DOHH2 (cell line): Measurements from ENCODE around the gene MAZ.

Source experiments
- H3F3A ChIP-seq: fragments of 200-600 bp; sonication (generic), shearing (Covaris generic); 2 replicates; pipeline ENCODE4 v1.6.0; 2016; ENCODE audit warnings: antibody characterized with exemption, mild to moderate bottlenecking; ENCODE audit not compliant: control insufficient read depth, insufficient read depth
- H3K27ac ChIP-seq: fragments of 200-600 bp; sonication (generic); 2 replicates; pipeline ENCODE4 v1.5.1; 2014; ENCODE audit warnings: low read depth, mild to moderate bottlenecking, low read length, moderate library complexity
- H3K27me3 ChIP-seq: fragments of 200-600 bp; sonication (generic); 2 replicates; pipeline ENCODE4 v1.6.1; 2014; ENCODE audit warnings: mild to moderate bottlenecking, low read length, mixed read lengths; ENCODE audit not compliant: control insufficient read depth
- H3K36me3 ChIP-seq: fragments of 200-600 bp; sonication (generic); 2 replicates; pipeline ENCODE4 v1.6.1; 2014; ENCODE audit warnings: mild to moderate bottlenecking, low read length, moderate library complexity, mixed read lengths; ENCODE audit not compliant: control insufficient read depth
- H3K4me1 ChIP-seq: fragments of 200-600 bp; sonication (generic); 2 replicates; pipeline ENCODE4 v1.6.1; 2014; ENCODE audit warnings: mild to moderate bottlenecking, low read length, mixed read lengths; ENCODE audit not compliant: control insufficient read depth
- H3K4me2 ChIP-seq: fragments of 200-600 bp; sonication (generic); 2 replicates; pipeline ENCODE4 v1.6.0; 2014; ENCODE audit warnings: mild to moderate bottlenecking, low read length, moderate library complexity
- H3K4me3 ChIP-seq: fragments of 200-600 bp; sonication (generic); 2 replicates; pipeline ENCODE4 v1.5.1; 2014; ENCODE audit warnings: mild to moderate bottlenecking, low read length, mixed read lengths
- H3K79me2 ChIP-seq: fragments of 200-600 bp; sonication (generic); 2 replicates; pipeline ENCODE4 v1.6.1; 2014; ENCODE audit warnings: mild to moderate bottlenecking, low read length, mixed read lengths; ENCODE audit not compliant: control insufficient read depth
- H3K9me2 ChIP-seq: fragments of 200-600 bp; sonication (generic); replicated peaks from 2 replicates; pipeline ENCODE4 v1.6.1; 2014; ENCODE audit warnings: mild to moderate bottlenecking, low read length, mixed read lengths; ENCODE audit not compliant: control insufficient read depth
- H3K9me3 ChIP-seq: fragments of 200-600 bp; sonication (generic); 2 replicates; pipeline ENCODE4 v1.6.1; 2014; ENCODE audit warnings: antibody characterized with exemption, low read length, mixed read lengths; ENCODE audit not compliant: control insufficient read depth, insufficient read depth
- H4K20me1 ChIP-seq: fragments of 200-600 bp; sonication (generic); 2 replicates; pipeline ENCODE4 v1.6.0; 2014; ENCODE audit warnings: low read depth, mild to moderate bottlenecking, antibody characterized with exemption, low read length, moderate library complexity; ENCODE audit not compliant: control insufficient read depth, insufficient read depth
- EZH2phosphoT487 ChIP-seq: fragments of 200-600 bp; sonication (generic); IDR thresholded peaks from 2 replicates; pipeline ENCODE4 v1.6.1; 2017; ENCODE audit warnings: borderline replicate concordance, mild to moderate bottlenecking, antibody characterized with exemption, low read length, moderate library complexity, mixed read lengths
- TF ChIP-seq, protein P1 (sequence below): fragments of 200-600 bp; sonication (generic); IDR thresholded peaks from one replicate; pipeline ENCODE4 v1.5.1; 2014; ENCODE audit warnings: antibody characterized with exemption, mild to moderate bottlenecking, low read depth, low read length; ENCODE audit not compliant: poor library complexity, severe bottlenecking

Gene MAZ

DNA sequence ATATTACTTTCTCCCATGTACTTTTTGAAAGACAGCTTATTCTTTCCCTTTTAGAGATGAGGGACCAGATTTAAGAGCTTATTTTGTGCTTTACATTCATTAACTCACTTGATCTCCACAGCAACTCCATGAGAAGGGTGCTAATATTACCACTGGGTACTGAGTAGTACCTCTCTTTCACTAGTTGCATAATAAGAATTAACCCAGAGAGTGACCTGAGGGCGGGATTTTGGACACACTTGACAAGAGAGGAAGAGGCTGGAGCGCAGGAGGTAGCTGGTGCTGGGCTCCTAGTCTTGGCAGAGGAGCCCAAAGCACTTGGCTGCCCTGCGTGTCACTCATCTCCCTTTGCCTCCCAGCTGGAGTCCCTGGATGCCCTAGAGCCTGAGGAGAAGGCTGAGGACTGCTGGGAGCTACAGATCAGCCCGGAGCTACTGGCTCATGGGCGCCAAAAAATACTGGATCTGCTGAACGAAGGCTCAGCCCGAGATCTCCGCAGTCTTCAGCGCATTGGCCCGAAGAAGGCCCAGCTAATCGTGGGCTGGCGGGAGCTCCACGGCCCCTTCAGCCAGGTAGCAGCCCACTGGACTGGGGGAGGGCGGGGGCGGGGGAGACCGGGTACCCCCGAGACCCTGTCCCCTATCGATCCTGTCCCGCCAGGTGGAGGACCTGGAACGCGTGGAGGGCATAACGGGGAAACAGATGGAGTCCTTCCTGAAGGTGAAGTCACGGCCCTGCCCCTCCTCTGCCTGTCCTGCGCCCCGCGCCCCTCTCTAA, 1.7 kb upstream of the MAZ start:
- no peak for TF ChIP-seq EZH2phosphoT487
- TF ChIP-seq, protein P1, sequence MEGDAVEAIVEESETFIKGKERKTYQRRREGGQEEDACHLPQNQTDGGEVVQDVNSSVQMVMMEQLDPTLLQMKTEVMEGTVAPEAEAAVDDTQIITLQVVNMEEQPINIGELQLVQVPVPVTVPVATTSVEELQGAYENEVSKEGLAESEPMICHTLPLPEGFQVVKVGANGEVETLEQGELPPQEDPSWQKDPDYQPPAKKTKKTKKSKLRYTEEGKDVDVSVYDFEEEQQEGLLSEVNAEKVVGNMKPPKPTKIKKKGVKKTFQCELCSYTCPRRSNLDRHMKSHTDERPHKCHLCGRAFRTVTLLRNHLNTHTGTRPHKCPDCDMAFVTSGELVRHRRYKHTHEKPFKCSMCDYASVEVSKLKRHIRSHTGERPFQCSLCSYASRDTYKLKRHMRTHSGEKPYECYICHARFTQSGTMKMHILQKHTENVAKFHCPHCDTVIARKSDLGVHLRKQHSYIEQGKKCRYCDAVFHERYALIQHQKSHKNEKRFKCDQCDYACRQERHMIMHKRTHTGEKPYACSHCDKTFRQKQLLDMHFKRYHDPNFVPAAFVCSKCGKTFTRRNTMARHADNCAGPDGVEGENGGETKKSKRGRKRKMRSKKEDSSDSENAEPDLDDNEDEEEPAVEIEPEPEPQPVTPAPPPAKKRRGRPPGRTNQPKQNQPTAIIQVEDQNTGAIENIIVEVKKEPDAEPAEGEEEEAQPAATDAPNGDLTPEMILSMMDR: peak; percentile 12
- peaks cover 24% of the 10 kb centered on the region for H3F3A ChIP-seq

DNA sequence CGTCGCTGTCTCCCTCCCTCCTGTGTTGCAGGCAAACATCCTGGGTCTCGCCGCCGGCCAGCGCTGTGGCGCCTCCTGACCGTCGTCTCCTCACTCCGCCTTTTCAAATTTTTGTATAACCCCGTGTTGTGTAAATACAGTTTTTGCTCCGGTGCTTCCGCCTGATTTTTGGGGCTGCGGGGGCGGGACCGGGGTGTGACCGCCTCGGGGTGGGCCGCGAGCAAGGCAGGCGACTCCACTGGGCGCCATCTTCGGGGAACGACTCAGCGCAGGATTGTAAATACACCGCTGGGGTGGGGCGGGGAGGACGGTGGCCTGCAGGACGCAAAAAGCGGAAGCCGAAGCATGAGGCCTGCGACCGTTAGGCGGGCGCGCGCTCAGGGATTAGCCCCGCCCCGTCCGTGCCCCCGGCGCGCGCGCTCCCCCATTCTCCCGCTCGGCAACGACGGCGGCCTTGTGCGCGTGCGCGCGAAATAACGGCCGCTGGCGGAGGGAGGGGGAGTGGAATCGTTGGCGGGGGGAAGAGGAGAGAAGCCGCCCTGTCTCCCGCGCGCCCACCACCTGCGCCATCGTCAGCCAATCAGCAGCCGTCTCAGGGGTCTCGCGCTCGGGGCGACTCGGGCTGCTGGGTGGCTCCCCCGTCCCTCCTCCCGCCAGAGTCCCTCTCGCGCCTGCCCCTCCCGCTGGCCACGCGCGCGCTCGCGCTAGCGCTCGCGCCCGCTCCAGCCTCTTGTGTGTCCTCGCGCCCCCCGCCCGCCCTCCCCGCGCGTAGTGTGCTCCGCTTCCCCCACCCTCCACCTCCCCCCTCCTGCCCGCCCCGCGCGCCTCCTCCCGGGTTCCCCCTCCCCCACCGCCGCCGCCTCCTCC, 864 bp upstream of the MAZ start:
- peaks cover 22% of the 10 kb centered on the region for H4K20me1 ChIP-seq
- H3K36me3 ChIP-seq: peaks cover 79% of the 10 kb centered on the region
- no peaks in the 10 kb centered on the region for H3K9me3 ChIP-seq
- no peaks in the 10 kb centered on the region for H3K9me2 ChIP-seq
- H3K27ac ChIP-seq: peak overlapping the region; percentile 87
- H3K79me2 ChIP-seq: peaks cover 30% of the 10 kb centered on the region
- no peaks in the 10 kb centered on the region for H3K27me3 ChIP-seq
- H3K4me2 ChIP-seq: peak overlapping the region; percentile 84
- peaks cover 27% of the 10 kb centered on the region for H3F3A ChIP-seq
- TF ChIP-seq EZH2phosphoT487: no peak
- TF ChIP-seq, protein P1: no peak
- peaks cover 54% of the 10 kb centered on the region for H3K4me1 ChIP-seq
- peak overlapping the region; percentile 76 for H3K4me3 ChIP-seq

More for the DNA sequence above, 1.7 kb upstream of the MAZ start:
- Histone ChIP-seq H3K79me2 (peaks cover 28% of the 10 kb centered on the region), H3K27me3 (no peaks in the 10 kb centered on the region), H3K36me3 (peaks cover 76% of the 10 kb centered on the region), H3K9me2 (no peaks in the 10 kb centered on the region), H3K4me3 (peak overlapping the region; percentile 76), H3K9me3 (no peaks in the 10 kb centered on the region), H3K4me2 (peak overlapping the region; percentile 84), H3K4me1 (peaks cover 45% of the 10 kb centered on the region), H3K27ac (peak overlapping the region; percentile 87), H4K20me1 (peaks cover 14% of the 10 kb centered on the region)

DNA sequence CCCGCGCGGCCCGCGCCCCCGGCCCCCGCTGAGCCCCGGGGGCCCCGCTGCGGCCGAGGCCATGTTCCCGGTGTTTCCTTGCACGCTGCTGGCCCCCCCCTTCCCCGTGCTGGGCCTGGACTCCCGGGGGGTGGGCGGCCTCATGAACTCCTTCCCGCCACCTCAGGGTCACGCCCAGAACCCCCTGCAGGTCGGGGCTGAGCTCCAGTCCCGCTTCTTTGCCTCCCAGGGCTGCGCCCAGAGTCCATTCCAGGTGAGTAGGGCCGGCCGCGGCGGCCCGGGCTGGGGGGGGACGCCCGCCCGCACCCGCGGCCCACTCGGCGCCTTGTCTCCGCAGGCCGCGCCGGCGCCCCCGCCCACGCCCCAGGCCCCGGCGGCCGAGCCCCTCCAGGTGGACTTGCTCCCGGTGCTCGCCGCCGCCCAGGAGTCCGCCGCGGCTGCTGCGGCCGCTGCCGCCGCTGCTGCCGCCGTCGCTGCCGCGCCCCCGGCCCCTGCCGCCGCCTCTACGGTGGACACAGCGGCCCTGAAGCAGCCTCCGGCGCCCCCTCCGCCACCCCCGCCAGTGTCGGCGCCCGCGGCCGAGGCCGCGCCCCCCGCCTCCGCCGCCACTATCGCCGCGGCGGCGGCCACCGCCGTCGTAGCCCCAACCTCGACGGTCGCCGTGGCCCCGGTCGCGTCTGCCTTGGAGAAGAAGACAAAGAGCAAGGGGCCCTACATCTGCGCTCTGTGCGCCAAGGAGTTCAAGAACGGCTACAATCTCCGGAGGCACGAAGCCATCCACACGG, 504 bp downstream of the MAZ start:
- no peak for TF ChIP-seq EZH2phosphoT487
- TF ChIP-seq, protein P1: no peak
- Histone ChIP-seq H3K9me2 (no peaks in the 10 kb centered on the region), H3K27me3 (no peaks in the 10 kb centered on the region), H3K4me3 (peak overlapping the region; percentile 97), H3K27ac (peak overlapping the region; percentile 89), H3K4me2 (peak overlapping the region; percentile 97), H3K9me3 (no peaks in the 10 kb centered on the region), H3K36me3 (peaks cover 70% of the 10 kb centered on the region), H3F3A (peaks cover 32% of the 10 kb centered on the region), H4K20me1 (peaks cover 24% of the 10 kb centered on the region), H3K4me1 (peaks cover 67% of the 10 kb centered on the region), H3K79me2 (peaks cover 30% of the 10 kb centered on the region)
